ENCODE results near the gene CADM1.

DNA sequence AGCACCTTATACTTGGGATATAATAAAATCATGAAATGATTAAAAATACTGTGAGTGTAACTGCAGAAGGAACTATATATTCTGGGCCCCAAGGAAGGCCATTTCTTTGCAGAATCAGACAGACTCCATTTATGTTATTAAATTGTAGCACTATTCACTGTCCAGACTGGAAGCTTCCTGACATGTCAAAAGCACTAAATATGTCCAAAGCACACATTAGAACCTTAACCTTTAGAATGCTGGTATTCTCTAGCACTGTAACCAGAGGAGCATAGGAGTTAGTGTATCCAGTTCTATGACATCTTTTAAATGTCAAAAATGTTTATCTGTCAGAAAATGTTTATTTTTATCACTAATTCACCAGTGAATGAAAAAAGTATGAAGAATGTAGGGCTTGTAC is 246.9 kb downstream of the CADM1 start:
- TF ChIP-seq, protein P1, sequence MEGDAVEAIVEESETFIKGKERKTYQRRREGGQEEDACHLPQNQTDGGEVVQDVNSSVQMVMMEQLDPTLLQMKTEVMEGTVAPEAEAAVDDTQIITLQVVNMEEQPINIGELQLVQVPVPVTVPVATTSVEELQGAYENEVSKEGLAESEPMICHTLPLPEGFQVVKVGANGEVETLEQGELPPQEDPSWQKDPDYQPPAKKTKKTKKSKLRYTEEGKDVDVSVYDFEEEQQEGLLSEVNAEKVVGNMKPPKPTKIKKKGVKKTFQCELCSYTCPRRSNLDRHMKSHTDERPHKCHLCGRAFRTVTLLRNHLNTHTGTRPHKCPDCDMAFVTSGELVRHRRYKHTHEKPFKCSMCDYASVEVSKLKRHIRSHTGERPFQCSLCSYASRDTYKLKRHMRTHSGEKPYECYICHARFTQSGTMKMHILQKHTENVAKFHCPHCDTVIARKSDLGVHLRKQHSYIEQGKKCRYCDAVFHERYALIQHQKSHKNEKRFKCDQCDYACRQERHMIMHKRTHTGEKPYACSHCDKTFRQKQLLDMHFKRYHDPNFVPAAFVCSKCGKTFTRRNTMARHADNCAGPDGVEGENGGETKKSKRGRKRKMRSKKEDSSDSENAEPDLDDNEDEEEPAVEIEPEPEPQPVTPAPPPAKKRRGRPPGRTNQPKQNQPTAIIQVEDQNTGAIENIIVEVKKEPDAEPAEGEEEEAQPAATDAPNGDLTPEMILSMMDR (conservative IDR thresholded peaks at IDR 0.05; ENCODE audit: low read length), result no peak
- no peak for TF ChIP-seq EZH2phosphoT487 (IDR thresholded peaks at IDR 0.05; ENCODE audit: borderline replicate concordance, low read depth, low read length)
